ENCODE results near the gene MTERF4.

The MTERF4 gene

DNA sequence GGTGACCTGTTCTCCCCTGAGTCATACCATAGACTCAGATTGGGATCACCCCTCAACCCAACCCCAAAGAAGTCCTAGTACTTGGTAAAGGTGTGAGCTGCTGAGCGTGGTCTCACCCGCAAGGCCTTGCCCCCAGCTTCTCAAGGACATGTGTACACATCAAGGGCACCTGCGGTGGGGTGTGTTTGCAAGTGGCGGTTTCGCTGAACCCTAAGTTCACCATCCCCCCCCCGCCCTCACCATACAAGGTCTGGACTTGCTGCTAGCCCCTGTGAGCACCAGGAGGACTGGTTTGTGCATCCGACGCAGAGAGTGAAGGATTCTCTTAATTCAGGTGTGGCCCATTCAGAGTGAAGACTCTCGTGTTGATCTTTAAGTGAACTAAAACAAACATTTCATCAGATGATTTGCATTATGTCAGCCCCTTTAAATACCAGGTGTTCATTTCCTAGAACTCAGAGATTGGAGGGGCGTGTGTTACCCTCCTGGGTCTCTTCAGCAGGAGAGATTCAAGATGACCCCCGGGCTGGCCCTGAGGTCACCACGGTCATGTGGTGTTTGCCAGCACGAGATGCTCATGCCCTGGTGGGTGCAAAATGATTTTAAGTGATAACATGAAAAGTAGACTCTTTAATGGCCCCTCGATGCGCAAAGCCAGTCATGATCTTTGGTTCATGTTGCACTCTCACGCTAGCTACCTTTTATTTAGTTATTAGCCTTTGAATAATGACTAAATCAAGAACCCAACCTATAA lies 27.8 kb downstream of the MTERF4 start:
- in situ Hi-C loops (cut with MboI; ENCODE audit: low sequenced_read_pairs, unreplicated experiment): no loop called here
- TF ChIP-seq, protein P1, sequence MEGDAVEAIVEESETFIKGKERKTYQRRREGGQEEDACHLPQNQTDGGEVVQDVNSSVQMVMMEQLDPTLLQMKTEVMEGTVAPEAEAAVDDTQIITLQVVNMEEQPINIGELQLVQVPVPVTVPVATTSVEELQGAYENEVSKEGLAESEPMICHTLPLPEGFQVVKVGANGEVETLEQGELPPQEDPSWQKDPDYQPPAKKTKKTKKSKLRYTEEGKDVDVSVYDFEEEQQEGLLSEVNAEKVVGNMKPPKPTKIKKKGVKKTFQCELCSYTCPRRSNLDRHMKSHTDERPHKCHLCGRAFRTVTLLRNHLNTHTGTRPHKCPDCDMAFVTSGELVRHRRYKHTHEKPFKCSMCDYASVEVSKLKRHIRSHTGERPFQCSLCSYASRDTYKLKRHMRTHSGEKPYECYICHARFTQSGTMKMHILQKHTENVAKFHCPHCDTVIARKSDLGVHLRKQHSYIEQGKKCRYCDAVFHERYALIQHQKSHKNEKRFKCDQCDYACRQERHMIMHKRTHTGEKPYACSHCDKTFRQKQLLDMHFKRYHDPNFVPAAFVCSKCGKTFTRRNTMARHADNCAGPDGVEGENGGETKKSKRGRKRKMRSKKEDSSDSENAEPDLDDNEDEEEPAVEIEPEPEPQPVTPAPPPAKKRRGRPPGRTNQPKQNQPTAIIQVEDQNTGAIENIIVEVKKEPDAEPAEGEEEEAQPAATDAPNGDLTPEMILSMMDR (IDR thresholded peaks at IDR 0.05; ENCODE audit: borderline replicate concordance, control extremely low read depth, extremely low read depth, insufficient read depth, missing control alignments): no peak
- DNase-seq (ENCODE audit: low spot score): no peak

DNA sequence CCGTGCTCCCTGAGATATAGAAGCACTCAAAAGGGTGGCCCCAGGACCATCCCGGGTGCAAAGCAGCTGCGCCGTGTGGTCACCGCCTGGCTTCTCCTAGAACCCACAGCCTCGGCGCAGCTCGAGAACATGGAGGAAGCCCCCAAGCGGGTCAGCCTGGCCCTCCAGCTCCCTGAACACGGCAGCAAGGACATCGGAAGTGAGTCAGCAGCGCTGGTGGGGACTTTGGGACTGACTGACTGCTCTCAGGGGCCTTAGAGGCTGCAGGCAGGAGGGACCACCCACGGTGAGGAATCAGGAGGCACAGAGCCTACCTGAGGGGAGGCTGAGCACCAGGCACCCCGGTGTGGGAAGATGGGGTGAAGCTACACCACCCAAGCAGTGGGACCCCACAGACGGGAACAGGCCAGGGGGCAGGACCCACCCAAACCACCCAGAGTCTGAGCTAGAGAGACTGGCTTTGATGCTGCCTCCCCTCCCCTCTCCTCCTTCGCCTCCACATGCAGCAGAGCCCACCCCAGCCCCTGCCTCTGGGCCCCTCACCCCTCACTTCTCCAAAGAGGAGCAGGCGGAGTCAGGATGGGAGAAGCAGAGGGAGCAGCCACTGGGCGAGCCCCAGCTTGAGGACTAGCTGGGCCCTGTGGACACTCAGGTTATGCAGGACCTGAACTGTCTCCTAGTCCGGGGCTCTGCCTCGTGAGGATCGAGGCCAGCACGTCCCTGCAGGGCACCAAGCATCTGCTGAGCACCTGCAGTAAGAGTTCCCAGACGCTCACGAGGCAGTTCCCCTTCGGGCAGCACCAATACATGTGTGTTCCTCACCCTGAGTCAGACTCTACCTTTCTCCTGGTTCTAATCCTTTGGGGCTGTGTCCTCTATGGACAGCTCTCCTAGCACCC lies 28.7 kb downstream of the MTERF4 start:
- DNase-seq (ENCODE audit: low spot score): no peak
- TF ChIP-seq, protein P1 (IDR thresholded peaks at IDR 0.05; ENCODE audit: borderline replicate concordance, control extremely low read depth, extremely low read depth, insufficient read depth, missing control alignments): no peak
- in situ Hi-C loops (cut with MboI; ENCODE audit: low sequenced_read_pairs, unreplicated experiment): no loop called here

GRCh38 chr2:241072553-241073165 lies 29.4 kb downstream of the MTERF4 start:
- DNase-seq (ENCODE audit: low spot score): no peak
- TF ChIP-seq, protein P1 (IDR thresholded peaks at IDR 0.05; ENCODE audit: borderline replicate concordance, control extremely low read depth, extremely low read depth, insufficient read depth, missing control alignments): no peak
- in situ Hi-C loops (cut with MboI; ENCODE audit: low sequenced_read_pairs, unreplicated experiment): no loop called here

GRCh38 chr2:241072151-241072550 lies 29.9 kb downstream of the MTERF4 start:
- DNase-seq (ENCODE audit: low spot score): no peak
- in situ Hi-C loops (cut with MboI; ENCODE audit: low sequenced_read_pairs, unreplicated experiment): no loop called here
- TF ChIP-seq, protein P1 (IDR thresholded peaks at IDR 0.05; ENCODE audit: borderline replicate concordance, control extremely low read depth, extremely low read depth, insufficient read depth, missing control alignments): no peak

GRCh38 chr2:241071677-241072111 lies 30.4 kb downstream of the MTERF4 start:
- no peak for DNase-seq (ENCODE audit: low spot score)
- in situ Hi-C loops (cut with MboI; ENCODE audit: low sequenced_read_pairs, unreplicated experiment): no loop called here
- TF ChIP-seq, protein P1 (IDR thresholded peaks at IDR 0.05; ENCODE audit: borderline replicate concordance, control extremely low read depth, extremely low read depth, insufficient read depth, missing control alignments): no peak

All from GM13976 (cell line).